ENCODE data around the gene GATC. TPM values are rescaled to one million over a fixed set of nuclear protein-coding genes. Genes with fewer than 3 reads are reported as not detected.

Gene GATC
- total and polyA plus RNA-seq, 5 donors from 2014 or later = 13.7 to 30.2 (median 19.6) TPM

DNA sequence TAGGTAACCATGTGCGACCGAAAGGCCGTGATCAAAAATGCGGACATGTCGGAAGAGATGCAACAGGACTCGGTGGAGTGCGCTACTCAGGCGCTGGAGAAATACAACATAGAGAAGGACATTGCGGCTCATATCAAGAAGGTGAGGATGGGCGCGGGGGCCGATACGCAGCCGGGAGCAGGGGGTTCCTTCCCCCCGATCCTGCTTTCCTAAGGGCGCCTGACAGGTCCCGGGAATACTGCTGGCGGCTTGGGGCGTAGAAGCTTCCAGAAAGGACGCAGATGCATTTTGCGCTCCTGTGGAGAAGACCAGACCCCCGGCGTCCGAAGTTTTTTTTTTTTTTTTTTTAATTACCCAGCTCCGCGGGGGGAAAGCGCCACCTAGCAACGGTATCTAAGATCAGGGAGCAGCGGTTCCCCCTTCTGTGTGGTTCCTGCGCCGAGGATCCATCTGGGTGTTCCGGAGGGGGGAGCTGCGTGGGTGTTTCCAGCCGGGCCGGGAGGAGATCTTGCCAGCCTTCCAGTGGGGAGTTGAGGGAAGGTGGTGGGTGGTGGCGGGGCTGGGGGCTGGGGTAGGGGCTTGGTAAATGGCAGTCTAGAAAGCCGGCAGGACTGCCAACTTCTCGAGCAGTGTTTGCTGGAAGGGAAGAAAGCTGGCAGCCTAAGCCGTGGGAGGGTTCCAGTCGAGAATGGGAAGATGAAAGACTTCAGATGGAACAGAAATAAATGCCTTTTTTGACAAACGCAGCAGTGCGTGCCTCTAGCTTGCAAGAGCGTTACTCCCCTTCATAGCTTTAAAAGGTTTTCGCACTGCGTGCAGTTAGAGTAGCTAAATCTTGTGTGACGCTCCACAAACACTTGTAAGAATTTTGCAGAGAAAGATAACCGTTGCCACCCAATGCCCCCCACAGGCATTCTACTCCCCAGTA, 50.4 kb downstream of the GATC start:
- no peaks in the 10 kb centered on the region for H3K27me3 Mint-ChIP-seq
- peak overlapping the region; percentile 95 to 100 (median 96) for H3K4me3 Mint-ChIP-seq
- H3K4me1 Mint-ChIP-seq = peaks cover 18 to 37% (median 28%) of the 10 kb centered on the region in 4 donors

DNA sequence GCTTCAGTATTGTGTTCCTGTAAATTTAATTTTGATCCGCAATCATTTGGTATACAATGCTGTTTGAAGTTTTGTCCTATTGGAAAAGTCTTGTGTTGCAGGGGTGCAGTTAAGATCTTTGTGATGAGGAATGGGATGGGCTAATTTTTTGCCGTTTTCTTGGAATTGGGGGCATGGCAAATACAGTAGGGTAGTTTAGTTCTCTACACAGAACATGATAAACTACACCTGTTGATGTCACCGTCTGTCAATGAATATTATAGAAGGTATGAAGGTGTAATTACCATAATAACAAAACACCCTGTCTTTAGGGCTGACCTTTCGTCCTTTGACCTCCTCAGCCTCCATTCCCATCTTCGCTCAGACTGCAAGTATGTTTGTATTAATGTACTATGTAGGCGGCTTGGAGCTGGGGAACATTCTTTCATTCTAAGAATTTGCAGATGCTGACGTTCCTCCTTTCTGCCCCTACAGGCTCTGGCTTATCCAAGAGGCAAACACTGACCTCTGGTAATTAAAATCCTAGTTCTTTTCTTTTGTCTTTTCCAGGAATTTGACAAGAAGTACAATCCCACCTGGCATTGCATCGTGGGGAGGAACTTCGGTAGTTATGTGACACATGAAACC, 51.4 kb downstream of the GATC start:
- Histone ChIP-seq H3K4me3 (ENCODE audit: low read depth, low read length) (peak overlapping the region; percentile 86), H3K4me1 (ENCODE audit: control insufficient read depth, insufficient read depth, low read length, poor library complexity, severe bottlenecking) (peaks cover 22% of the 10 kb centered on the region)
- H3K4me1 Mint-ChIP-seq = peaks cover 18 to 37% (median 28%) of the 10 kb centered on the region in 4 donors

More for the DNA sequence above, 50.4 kb downstream of the GATC start:
- peak; percentile 9 to 15 for ATAC-seq (ENCODE audit: low read depth in 2 of 2)
- Histone ChIP-seq H3K4me3 (ENCODE audit: low read depth, low read length) (peak overlapping the region; percentile 86), H3K36me3 (ENCODE audit: control insufficient read depth, insufficient read depth, low read length) (peaks cover 7% of the 10 kb centered on the region), H3K27ac (ENCODE audit: insufficient read depth, low read length, poor library complexity, severe bottlenecking) (peak overlapping the region; percentile 83), H3K4me1 (ENCODE audit: control insufficient read depth, insufficient read depth, low read length, poor library complexity, severe bottlenecking) (peaks cover 22% of the 10 kb centered on the region), H3K9me3 (ENCODE audit: control insufficient read depth in 2 of 2, low read length in 2 of 2) (no peaks in the 10 kb centered on the region), H3K27me3 (ENCODE audit: control insufficient read depth, insufficient read depth, low read length) (no peaks in the 10 kb centered on the region)
- Mint-ChIP-seq H3K27ac (peak overlapping the region; percentile 84 to 96 (median 85)), H3K36me3 (peaks cover 11% of the 10 kb centered on the region), H3K9me3 (no peaks in the 10 kb centered on the region)
- peak; percentile 6 to 49 (median 43) for DNase-seq

DNA sequence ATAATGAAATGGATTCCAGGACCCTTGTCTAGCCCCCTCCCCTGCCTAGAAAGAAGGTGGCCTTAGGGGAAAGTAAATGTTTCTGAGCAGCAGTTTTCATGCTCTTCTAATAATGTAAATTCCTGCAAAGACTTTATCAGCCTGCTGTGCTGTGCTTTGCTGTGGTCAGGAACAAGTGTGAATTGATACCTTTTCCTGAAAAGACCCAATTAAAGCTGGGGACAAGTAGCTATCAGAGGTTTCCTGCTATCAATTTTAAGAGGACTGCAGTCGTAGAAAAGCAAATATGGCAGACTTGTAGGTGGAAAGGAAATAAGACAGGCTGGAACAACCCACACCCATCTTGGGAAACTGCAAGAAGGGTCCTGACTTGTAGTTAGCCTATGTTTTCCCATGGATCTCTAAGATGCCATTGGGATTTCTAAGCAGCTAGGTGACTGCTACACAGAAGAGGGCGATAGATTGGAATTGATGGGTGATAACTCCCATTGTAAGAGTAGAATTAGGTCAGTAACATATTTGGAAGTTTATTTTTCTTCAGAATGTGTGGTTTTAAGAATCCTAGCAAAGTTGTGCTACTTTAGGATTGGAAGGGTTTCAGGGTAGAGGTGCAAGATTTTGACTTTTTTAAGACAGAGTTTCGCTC, 52.7 kb downstream of the GATC start:
- Mint-ChIP-seq H3K9me3 (peaks cover 0 to under 1% (median 0%) of the 10 kb centered on the region in 7 donors), H3K4me1 (peaks cover 18 to 37% (median 28%) of the 10 kb centered on the region in 4 donors), H3K27ac (peak overlapping the region in 2 of 3 donors; percentile 33 to 74), H3K27me3 (no peaks in the 10 kb centered on the region), H3K36me3 (peaks cover 19% of the 10 kb centered on the region), H3K4me3 (peak overlapping the region in 1 of 4 donors; percentile 100)
- Histone ChIP-seq H3K4me3 (ENCODE audit: low read depth, low read length) (peak overlapping the region; percentile 0), H3K4me1 (ENCODE audit: control insufficient read depth, insufficient read depth, low read length, poor library complexity, severe bottlenecking) (peaks cover 22% of the 10 kb centered on the region), H3K9me3 (ENCODE audit: control insufficient read depth in 2 of 2, low read length in 2 of 2) (no peaks in the 10 kb centered on the region), H3K27ac (ENCODE audit: insufficient read depth, low read length, poor library complexity, severe bottlenecking) (peak overlapping the region; percentile 18), H3K27me3 (ENCODE audit: control insufficient read depth, insufficient read depth, low read length) (no peaks in the 10 kb centered on the region), H3K36me3 (ENCODE audit: control insufficient read depth, insufficient read depth, low read length) (peaks cover 13% of the 10 kb centered on the region)
- no peak for ATAC-seq (ENCODE audit: low read depth in 2 of 2)
- no peak for DNase-seq

More for the DNA sequence above, 51.4 kb downstream of the GATC start:
- H3K27me3 ChIP-seq (ENCODE audit: control insufficient read depth, insufficient read depth, low read length) = no peaks in the 10 kb centered on the region
- no peaks in the 10 kb centered on the region for H3K9me3 ChIP-seq (ENCODE audit: control insufficient read depth in 2 of 2, low read length in 2 of 2)
- Mint-ChIP-seq H3K27ac (peak overlapping the region; percentile 84 to 96 (median 85)), H3K36me3 (peaks cover 11% of the 10 kb centered on the region), H3K4me3 (peak overlapping the region; percentile 95 to 100 (median 96)), H3K9me3 (no peaks in the 10 kb centered on the region), H3K27me3 (no peaks in the 10 kb centered on the region)
- peaks cover 7% of the 10 kb centered on the region for H3K36me3 ChIP-seq (ENCODE audit: control insufficient read depth, insufficient read depth, low read length)
- ATAC-seq (ENCODE audit: low read depth in 2 of 2) = no peak
- no peak for DNase-seq
- peak overlapping the region; percentile 83 for H3K27ac ChIP-seq (ENCODE audit: insufficient read depth, low read length, poor library complexity, severe bottlenecking)

DNA sequence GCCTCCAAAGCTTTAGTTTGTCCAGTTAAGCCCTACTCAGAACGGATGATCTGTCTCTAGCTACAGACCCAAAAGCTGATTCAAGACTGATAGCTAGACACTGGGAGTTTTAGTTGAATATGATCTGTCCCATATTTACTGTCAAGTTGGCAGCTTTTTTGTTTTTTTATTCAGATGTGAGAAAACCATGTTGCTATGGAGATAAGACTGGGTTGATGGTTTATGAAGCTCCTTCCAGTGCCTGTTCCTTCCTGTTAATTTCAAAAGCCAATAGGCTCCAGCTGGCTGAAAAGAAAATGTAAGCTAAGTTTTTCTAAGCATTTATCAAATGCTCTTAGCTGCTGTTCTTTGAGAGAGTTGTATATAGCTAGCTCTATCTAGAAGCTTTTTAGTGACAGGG, 54.3 kb downstream of the GATC start:
- Histone ChIP-seq H3K4me3 (ENCODE audit: low read depth, low read length) (no peak overlapping the region), H3K36me3 (ENCODE audit: control insufficient read depth, insufficient read depth, low read length) (peaks cover 13% of the 10 kb centered on the region), H3K9me3 (ENCODE audit: control insufficient read depth in 2 of 2, low read length in 2 of 2) (no peaks in the 10 kb centered on the region), H3K27ac (ENCODE audit: insufficient read depth, low read length, poor library complexity, severe bottlenecking) (no peak overlapping the region), H3K27me3 (ENCODE audit: control insufficient read depth, insufficient read depth, low read length) (no peaks in the 10 kb centered on the region), H3K4me1 (ENCODE audit: control insufficient read depth, insufficient read depth, low read length, poor library complexity, severe bottlenecking) (peaks cover 17% of the 10 kb centered on the region)
- Mint-ChIP-seq H3K27ac (peak overlapping the region in 2 of 3 donors; percentile 1 to 20), H3K27me3 (no peaks in the 10 kb centered on the region), H3K9me3 (peaks cover 0 to 1% (median 0%) of the 10 kb centered on the region in 7 donors), H3K4me3 (peak overlapping the region in 1 of 4 donors; percentile 12), H3K36me3 (peaks cover 21% of the 10 kb centered on the region), H3K4me1 (peaks cover 12 to 30% (median 22%) of the 10 kb centered on the region in 4 donors)
- DNase-seq (no peak), ATAC-seq (ENCODE audit: low read depth in 2 of 2) (no peak)

DNA sequence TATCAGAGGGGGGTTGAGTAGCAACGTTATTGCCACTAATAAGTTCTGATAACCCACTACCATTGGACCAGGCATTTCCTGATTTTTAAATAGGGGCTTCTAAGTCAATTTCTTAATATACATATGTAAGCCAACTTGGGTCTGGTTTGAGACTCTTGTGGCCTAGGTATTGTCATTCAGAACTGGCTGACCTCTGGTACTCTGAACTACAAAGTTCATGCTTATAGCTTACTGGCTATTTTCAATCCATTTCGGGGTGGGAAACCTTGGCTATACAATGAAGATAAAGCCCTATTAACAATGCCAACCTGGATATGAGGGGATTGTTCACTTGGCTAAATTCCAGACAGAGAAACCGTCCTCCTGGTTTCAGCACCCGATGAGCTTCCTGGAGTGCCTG, 58.3 kb downstream of the GATC start:
- no peak overlapping the region for H3K27ac Mint-ChIP-seq
- no peak for DNase-seq
- H3K36me3 Mint-ChIP-seq = peaks cover 25% of the 10 kb centered on the region
- H3K9me3 Mint-ChIP-seq = peaks cover 0 to 1% (median 0%) of the 10 kb centered on the region in 7 donors
- Histone ChIP-seq H3K9me3 (ENCODE audit: control insufficient read depth in 2 of 2, low read length in 2 of 2) (no peaks in the 10 kb centered on the region), H3K4me3 (ENCODE audit: low read depth, low read length) (no peak overlapping the region), H3K27me3 (ENCODE audit: control insufficient read depth, insufficient read depth, low read length) (no peaks in the 10 kb centered on the region), H3K36me3 (ENCODE audit: control insufficient read depth, insufficient read depth, low read length) (peaks cover 21% of the 10 kb centered on the region), H3K27ac (ENCODE audit: insufficient read depth, low read length, poor library complexity, severe bottlenecking) (no peak overlapping the region), H3K4me1 (ENCODE audit: control insufficient read depth, insufficient read depth, low read length, poor library complexity, severe bottlenecking) (no peaks in the 10 kb centered on the region)
- peaks cover 0 to 5% (median 2%) of the 10 kb centered on the region in 4 donors for H3K4me1 Mint-ChIP-seq
- ATAC-seq (ENCODE audit: low read depth in 2 of 2) = no peak
- H3K4me3 Mint-ChIP-seq = no peak overlapping the region
- no peaks in the 10 kb centered on the region for H3K27me3 Mint-ChIP-seq

DNA sequence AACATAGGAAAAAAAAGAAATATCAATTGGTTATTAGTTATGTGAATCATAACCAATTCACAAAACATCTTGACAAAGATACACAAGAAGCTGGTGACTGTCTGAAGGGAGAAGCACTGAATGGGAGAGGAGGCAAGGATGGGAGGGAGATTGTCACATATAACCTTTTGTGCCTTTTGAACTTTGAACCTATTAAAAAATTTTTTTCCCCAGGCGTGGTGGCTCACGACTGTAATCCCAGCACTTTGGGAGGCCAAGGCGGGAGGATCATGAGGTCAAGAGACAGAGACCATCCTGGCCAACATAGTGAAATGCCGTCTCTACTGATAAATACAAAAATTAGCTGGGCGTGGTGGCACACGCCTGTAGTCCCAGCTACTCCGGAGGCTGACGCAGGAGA, 62.3 kb downstream of the GATC start:
- no peaks in the 10 kb centered on the region for H3K4me1 ChIP-seq (ENCODE audit: control insufficient read depth, insufficient read depth, low read length, poor library complexity, severe bottlenecking)

More for the DNA sequence above, 62.3 kb downstream of the GATC start:
- H3K36me3 Mint-ChIP-seq = peaks cover 20% of the 10 kb centered on the region
- Histone ChIP-seq H3K9me3 (ENCODE audit: control insufficient read depth in 2 of 2, low read length in 2 of 2) (no peaks in the 10 kb centered on the region), H3K36me3 (ENCODE audit: control insufficient read depth, insufficient read depth, low read length) (peaks cover 20% of the 10 kb centered on the region), H3K27ac (ENCODE audit: insufficient read depth, low read length, poor library complexity, severe bottlenecking) (no peak overlapping the region), H3K4me3 (ENCODE audit: low read depth, low read length) (no peak overlapping the region), H3K27me3 (ENCODE audit: control insufficient read depth, insufficient read depth, low read length) (no peaks in the 10 kb centered on the region)
- peaks cover 0 to 1% (median 0%) of the 10 kb centered on the region in 7 donors for H3K9me3 Mint-ChIP-seq
- no peak overlapping the region for H3K4me3 Mint-ChIP-seq
- no peaks in the 10 kb centered on the region for H3K4me1 Mint-ChIP-seq
- no peaks in the 10 kb centered on the region for H3K27me3 Mint-ChIP-seq
- no peak overlapping the region for H3K27ac Mint-ChIP-seq
- ATAC-seq (ENCODE audit: low read depth in 2 of 2) (no peak), DNase-seq (no peak)
